ENCODE measurements around the gene SLC29A1.

SLC29A1 gene

DNA sequence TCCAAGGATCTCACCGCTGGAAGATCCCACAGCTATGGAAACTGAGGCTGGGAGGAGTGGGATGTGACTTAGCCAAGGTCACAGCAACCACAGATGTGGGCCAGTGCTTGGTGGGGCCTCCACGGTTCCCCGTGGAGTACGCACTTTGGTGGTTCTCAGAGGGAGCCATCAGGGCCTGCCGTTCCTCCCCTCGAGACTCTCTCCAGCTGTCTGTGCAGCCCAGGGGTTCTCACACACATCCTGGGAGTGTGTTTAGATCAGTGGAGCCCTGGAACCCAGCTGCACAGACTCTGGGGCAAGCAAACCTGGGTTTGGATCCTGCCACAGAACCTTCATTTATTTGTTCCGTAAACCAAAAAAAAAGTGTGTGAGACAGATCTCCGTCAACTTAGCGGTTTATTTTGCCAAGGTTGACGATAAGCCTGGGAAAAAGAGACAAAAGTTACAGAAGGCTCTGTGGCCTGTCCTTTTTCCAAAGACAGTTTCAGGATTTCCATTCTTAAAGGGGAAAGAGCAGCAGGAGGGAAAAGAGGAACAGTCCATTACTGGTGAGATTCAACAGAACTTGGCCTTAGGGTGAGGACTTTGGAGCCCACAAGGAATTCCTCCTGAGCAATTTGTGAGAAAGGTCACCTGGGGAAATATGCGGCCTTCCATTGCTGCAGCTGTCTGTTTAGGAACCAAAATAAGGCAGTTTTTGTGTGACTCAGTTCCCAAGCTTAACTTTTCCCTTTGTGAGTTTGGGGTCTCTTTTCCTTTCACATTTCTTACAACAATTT lies 20.2 kb upstream of the SLC29A1 start:
- H3K9me3 Mint-ChIP-seq = no peaks in the 10 kb centered on the region
- ATAC-seq (ENCODE audit: low read depth) = no peak
- peaks cover 4% of the 10 kb centered on the region for H3K27me3 Mint-ChIP-seq
- H3K4me3 Mint-ChIP-seq = no peak overlapping the region
- H3K4me1 Mint-ChIP-seq = no peaks in the 10 kb centered on the region
- no peak for DNase-seq (ENCODE audit: low spot score in 2 of 2)
- no peaks in the 10 kb centered on the region for H3K36me3 Mint-ChIP-seq
- H3K27ac Mint-ChIP-seq = no peak overlapping the region

DNA sequence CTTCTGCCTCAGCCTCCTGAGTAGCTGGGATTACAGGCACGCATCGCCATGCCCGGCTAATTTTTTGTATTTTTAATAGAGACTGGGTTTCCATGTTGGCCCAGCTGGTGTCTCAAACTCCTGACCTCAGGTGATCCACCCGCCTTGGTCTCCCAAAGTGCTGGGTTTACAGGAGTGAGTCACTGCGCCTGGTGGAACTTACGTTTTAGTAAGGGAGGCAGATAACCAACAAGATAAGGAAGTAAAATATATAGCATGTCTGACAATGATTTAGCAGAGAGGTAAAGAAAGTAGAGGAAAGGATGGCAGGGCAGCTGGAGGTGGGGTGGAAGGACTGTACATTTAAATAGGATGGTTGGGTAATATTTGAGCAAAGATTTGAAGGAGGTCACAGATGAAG lies 19.4 kb upstream of the SLC29A1 start:
- ATAC-seq (ENCODE audit: low read depth) (no peak), DNase-seq (ENCODE audit: low spot score in 2 of 2) (no peak)
- no peaks in the 10 kb centered on the region for H3K9me3 Mint-ChIP-seq
- H3K4me1 Mint-ChIP-seq = no peaks in the 10 kb centered on the region
- no peaks in the 10 kb centered on the region for H3K36me3 Mint-ChIP-seq
- no peak overlapping the region for H3K4me3 Mint-ChIP-seq
- no peak overlapping the region for H3K27ac Mint-ChIP-seq
- peaks cover 3% of the 10 kb centered on the region for H3K27me3 Mint-ChIP-seq

DNA sequence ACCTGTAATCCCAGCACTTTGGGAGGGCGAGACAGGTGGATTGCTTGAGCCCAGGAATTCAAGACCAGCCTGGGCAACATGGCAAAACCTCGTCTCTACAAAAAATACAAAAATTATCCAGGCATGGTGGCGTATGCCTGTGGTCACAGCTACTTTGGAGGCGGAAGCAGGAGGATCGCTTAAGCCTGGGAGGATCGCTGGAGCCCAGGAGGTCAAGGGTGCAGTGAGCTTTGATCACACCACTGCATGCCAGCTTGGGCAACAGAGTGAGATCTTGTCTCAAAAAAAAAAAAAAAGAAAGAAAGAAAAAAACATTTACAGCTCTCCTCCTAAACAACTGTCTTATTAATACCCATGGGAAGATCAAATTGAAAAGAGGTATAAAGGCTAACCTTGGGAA lies 15.4 kb upstream of the SLC29A1 start:
- DNase-seq (ENCODE audit: low spot score in 2 of 2) = no peak
- ATAC-seq (ENCODE audit: low read depth) = no peak
- Mint-ChIP-seq H3K9me3 (no peaks in the 10 kb centered on the region), H3K36me3 (no peaks in the 10 kb centered on the region), H3K4me1 (no peaks in the 10 kb centered on the region), H3K4me3 (no peak overlapping the region), H3K27me3 (peaks cover 3% of the 10 kb centered on the region), H3K27ac (no peak overlapping the region)

DNA sequence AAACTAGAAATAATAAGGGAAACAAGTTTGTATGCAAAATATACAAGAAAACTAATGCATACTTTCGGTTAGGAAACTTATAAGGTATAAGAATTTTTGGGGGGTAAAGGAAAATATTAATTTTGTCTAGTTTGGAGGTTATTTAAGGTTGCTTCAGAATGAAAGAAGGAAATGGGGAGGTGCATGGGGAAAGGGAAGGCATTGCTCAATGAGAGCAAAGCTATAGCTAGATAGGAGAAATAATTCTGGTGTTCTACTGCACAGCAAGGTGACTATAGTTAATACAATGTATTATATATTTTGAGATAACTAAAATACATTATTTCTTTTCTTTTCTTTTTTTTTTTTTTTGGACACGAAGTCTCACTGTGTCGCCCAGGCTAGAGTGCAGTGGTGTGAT lies 12.1 kb upstream of the SLC29A1 start:
- Mint-ChIP-seq H3K36me3 (no peaks in the 10 kb centered on the region), H3K4me3 (no peak overlapping the region), H3K27me3 (peaks cover 2% of the 10 kb centered on the region), H3K4me1 (no peaks in the 10 kb centered on the region), H3K9me3 (no peaks in the 10 kb centered on the region), H3K27ac (no peak overlapping the region)
- DNase-seq (ENCODE audit: low spot score in 2 of 2) (no peak), ATAC-seq (ENCODE audit: low read depth) (no peak)

DNA sequence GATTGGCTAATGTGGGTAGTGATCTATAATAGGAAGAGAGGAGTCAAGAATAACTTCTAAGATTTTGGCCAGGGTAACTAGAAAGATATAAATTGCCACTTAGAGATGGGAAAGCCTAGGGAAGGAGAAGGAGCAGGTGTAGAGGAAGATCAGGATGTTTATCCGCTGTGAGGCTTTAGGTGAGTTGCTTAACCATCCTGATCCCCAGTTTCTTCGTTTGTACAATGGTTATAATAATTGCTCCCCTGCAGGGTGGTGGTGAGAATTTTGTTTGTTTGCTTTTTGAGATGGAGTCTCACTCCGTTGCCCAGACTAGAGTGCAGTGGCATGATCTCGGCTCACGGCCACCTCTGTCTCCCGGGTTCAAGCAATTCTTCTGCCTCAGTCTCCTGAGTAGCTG lies 9.1 kb upstream of the SLC29A1 start:
- DNase-seq (ENCODE audit: low spot score in 2 of 2) (no peak), ATAC-seq (ENCODE audit: low read depth) (no peak)
- Mint-ChIP-seq H3K36me3 (no peaks in the 10 kb centered on the region), H3K9me3 (no peaks in the 10 kb centered on the region), H3K27me3 (peaks cover 2% of the 10 kb centered on the region), H3K4me3 (no peak overlapping the region), H3K4me1 (peaks cover 7% of the 10 kb centered on the region), H3K27ac (no peak overlapping the region)

DNA sequence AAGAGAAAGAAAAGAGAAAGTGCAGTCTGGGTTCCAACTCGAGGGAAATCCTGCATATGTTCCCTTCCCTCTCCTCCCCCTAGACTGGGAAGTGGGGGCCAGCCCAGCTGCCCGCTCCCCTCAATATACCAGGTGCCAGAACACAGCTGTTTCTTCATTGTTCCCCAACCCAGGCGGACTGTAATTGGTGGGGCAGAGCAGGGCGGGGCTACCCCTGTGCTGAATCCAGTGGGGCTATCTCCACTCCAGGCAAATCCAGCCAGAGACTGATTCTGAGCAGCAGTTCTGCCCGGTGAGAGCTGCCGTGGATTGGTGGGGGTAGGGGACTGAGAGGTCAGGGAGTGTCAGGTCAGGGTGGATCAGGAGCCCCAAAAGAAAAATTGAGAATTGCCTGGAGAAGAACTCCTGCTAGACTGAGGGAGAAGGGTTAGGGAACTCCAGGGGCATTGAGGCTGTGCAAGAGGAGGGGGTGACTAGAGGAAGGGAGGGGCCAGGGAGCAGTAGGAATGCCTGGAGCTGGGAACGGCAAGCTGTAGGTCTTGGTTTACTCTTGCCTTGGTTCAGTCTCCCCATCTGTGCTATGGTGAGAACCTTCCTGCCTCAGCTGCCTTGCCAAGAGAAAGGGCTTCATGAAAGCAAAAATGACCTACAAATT lies 6.6 kb upstream of the SLC29A1 start, which contains the start of gene MYMX:
MYMX (plus strand) TSS at position 250 of the 655 bp plus-strand sequence. CDS start 546 bp downstream, outside the sequence.
- Mint-ChIP-seq H3K4me1 (peaks cover 14% of the 10 kb centered on the region), H3K36me3 (no peaks in the 10 kb centered on the region), H3K9me3 (no peaks in the 10 kb centered on the region), H3K27ac (no peak within 1 kb of the TSS), H3K27me3 (no peaks in the 10 kb centered on the region), H3K4me3 (no peak within 1 kb of the TSS)
- ATAC-seq (ENCODE audit: low read depth) (no peak), DNase-seq (ENCODE audit: low spot score in 2 of 2) (no peak)

DNA sequence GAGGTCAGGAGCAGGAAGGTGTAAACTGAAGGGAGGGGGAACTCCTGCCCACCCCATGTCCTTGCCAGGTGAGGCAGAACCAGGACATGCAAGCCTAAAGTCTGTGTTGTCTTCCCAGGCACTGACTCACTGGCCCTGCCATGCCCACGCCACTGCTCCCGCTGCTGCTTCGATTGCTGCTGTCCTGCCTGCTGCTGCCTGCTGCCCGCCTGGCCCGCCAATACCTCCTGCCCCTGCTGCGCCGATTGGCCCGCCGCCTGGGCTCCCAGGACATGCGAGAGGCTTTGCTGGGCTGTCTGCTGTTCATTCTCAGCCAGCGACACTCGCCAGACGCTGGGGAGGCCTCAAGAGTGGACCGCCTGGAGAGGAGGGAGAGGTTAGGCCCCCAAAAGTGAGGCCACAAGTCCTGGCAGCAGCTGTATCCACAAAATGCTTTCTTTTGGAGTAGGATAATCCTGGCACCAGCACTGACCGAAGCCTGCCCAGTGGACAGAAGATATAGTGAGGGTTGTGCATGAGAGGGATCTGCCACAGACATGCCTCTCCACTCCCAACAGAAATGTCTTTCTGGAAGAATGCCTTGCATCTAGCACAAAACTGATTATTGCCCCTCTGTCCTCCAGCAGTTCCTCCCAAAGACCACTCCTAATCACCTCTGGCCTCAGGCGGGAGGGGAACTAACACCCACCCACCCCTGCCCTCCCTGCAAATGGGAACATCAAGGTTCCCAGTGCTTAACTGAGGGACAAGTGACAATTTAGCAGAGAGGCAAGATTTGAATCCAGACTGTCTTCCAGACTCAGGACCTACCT lies 5.9 kb upstream of the SLC29A1 start:
- Mint-ChIP-seq H3K36me3 (no peaks in the 10 kb centered on the region), H3K4me3 (no peak overlapping the region), H3K27ac (no peak overlapping the region), H3K4me1 (peaks cover 16% of the 10 kb centered on the region), H3K9me3 (no peaks in the 10 kb centered on the region), H3K27me3 (no peaks in the 10 kb centered on the region)
- no peak for ATAC-seq (ENCODE audit: low read depth)
- DNase-seq (ENCODE audit: low spot score in 2 of 2) = no peak

DNA sequence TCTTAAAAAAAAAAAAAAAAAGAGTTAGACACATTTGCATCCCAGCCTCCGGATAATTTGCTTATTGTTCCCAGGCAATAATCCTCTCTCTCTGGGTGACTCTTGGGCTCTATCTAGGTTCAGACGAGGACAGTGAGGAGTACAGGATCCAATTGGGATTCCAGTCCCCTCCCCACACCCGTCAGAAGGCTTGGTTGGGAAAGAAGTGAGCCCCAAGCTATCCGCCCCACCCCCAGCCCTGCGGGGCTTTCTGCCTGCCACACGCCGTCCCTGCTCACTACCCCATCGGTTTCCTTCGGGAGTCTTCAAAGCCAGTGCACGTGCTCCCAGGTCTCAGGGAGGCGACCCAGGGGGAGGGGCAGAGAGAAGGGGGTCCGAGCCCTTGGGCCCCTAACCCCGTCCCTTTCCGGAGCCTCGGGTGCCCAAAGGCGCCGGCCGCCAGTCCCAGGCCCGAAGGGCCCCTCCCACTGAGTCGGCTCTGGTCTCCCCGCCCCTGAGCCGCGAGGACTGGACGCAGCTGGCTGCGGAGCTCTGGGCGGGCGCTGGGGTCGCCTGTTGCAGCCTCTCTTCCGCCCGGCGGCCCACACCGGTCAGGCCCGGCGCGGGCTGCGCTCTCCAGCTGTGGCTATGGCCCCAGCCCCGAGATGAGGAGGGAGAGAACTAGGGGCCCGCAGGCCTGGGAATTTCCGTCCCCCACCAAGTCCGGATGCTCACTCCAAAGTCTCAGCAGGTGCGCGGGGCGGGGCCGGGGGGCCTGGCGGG lies 4.2 kb upstream of the SLC29A1 start:
- no peaks in the 10 kb centered on the region for H3K36me3 Mint-ChIP-seq
- ATAC-seq (ENCODE audit: low read depth) (peak; percentile 14), DNase-seq (ENCODE audit: low spot score in 2 of 2) (peak in 1 of 2 donors; percentile 42)
- no peaks in the 10 kb centered on the region for H3K27me3 Mint-ChIP-seq
- H3K4me1 Mint-ChIP-seq = peaks cover 26% of the 10 kb centered on the region
- peak overlapping the region; percentile 84 for H3K4me3 Mint-ChIP-seq
- no peak overlapping the region for H3K27ac Mint-ChIP-seq
- no peaks in the 10 kb centered on the region for H3K9me3 Mint-ChIP-seq

DNA sequence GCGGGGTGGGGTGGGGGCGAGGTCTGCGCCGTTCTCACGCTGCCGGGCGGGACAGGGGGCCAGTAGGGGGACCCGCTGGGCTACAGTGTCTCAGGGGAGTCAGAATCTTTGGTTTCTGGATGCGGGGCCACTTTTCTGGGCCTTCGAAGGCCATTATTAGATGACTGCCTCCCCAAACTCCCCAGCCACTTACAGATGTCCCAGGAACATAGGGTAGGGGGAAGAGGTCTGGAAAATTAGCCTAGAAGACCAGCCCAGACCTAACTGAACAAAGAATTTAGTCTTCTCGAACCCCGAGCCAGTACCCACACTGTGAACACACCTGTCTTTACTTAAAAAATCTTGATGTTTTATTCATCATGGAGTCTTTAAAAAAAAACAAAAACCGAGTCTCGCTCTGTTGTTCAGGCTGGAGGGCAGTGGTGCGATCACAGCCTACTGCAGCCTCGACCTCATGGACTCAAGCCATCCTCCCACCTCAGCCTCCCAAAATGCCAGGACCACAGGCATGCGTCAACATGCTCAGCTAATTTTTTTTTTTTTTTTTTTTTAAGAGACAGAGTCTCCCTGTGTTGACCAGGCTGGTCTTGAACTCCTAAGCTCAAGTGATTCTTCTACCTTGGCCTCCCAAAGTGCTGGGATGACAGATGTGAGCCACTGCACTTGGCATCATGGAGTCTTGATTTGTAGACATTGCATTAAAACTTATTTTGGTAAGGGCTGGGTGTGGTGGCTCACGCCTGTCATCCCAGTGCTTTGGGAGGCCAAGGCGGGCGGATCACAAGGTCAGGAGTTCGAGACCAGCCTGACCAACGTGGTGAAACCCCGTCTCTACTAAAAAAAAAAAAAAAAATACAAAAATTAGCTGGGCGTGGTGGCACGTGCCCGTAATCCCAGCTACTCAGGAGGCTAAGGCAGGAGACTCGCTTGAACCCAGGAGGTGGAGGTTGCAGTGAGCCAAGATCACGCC lies 3.3 kb upstream of the SLC29A1 start:
- Mint-ChIP-seq H3K27ac (no peak overlapping the region), H3K4me1 (peaks cover 30% of the 10 kb centered on the region), H3K4me3 (peak overlapping the region; percentile 84), H3K9me3 (no peaks in the 10 kb centered on the region), H3K36me3 (no peaks in the 10 kb centered on the region), H3K27me3 (no peaks in the 10 kb centered on the region)
- DNase-seq (ENCODE audit: low spot score in 2 of 2) = no peak
- no peak for ATAC-seq (ENCODE audit: low read depth)

DNA sequence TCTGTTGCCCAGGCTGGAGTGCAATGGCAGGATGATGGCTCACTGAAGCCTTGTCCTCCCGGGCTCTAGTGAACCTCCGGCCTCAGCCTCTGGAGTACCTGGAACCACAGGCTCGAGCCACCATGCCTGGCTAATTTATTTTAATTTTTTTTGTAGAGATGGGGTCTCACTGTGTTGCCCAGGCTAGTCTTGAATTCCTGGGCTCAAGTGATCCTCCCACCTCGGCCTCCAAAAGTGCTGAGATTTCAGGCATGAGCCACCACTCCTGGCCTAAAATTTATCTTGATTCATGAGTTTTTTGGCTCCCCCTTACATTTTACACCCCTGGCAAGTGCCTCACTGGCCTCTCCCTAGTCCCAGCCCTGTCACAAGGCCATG lies 2.5 kb upstream of the SLC29A1 start:
- H3K36me3 Mint-ChIP-seq = no peaks in the 10 kb centered on the region
- no peak overlapping the region for H3K27ac Mint-ChIP-seq
- no peaks in the 10 kb centered on the region for H3K27me3 Mint-ChIP-seq
- ATAC-seq (ENCODE audit: low read depth) (no peak), DNase-seq (ENCODE audit: low spot score in 2 of 2) (no peak)
- H3K9me3 Mint-ChIP-seq = no peaks in the 10 kb centered on the region
- H3K4me3 Mint-ChIP-seq = peak overlapping the region; percentile 21
- H3K4me1 Mint-ChIP-seq = peaks cover 30% of the 10 kb centered on the region

DNA sequence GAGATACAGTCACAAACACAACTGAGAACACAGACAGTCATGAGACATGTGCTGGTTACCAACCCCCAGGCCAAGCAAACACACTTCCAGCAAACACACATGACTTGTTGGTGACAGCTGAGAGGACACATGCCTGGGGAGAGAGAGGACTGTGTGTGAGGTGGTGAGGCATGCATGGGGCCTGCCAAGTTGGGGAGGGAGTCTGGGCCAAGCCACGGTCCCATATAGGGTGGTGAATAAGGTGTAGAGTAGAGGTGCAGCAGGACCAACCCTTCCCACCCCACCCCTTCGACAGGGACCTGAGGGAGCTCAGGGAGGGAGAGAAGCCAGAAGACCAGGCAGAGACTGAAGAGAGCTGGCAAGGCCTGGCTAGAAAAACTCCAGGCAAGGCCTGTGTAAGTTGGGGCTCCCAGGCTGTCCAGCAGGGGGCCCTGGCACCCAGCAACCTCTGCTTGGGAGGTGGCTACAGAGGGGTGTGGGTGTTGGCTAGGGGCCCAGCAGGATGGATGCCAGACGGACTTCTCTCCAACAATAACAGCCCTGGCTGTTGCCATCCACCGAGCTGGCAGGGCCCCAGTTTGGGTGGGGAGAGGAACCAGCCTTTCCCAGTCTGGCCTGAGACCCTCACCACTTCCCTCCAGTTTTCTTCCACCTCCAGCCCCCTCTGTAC lies 2.0 kb upstream of the SLC29A1 start:
- H3K27ac Mint-ChIP-seq = no peak overlapping the region
- H3K9me3 Mint-ChIP-seq = no peaks in the 10 kb centered on the region
- peak; percentile 64 to 68 for DNase-seq (ENCODE audit: low spot score in 2 of 2)
- peak; percentile 61 for ATAC-seq (ENCODE audit: low read depth)
- peak overlapping the region; percentile 21 for H3K4me3 Mint-ChIP-seq
- peaks cover 30% of the 10 kb centered on the region for H3K4me1 Mint-ChIP-seq
- no peaks in the 10 kb centered on the region for H3K36me3 Mint-ChIP-seq
- no peaks in the 10 kb centered on the region for H3K27me3 Mint-ChIP-seq

DNA sequence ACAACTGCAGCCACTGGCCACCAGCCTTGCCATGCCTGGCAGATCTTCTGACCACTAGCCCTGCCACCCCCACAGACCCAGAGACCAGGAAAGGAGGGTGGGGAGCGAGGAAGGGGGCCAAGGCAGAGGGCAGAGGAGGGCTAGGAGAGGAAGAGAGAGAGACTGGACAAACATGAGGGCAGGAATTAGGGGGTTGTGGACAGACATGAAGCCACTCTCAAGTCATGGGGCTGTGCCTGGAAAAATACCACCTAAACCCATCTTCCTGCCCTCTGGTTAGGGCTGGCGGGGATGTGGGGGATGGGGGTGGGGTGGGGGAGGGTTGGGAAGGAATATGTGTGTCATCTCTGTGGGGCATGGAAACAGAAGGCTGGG lies 1.4 kb upstream of the SLC29A1 start:
- Mint-ChIP-seq H3K4me1 (peaks cover 30% of the 10 kb centered on the region), H3K27ac (no peak overlapping the region), H3K9me3 (no peaks in the 10 kb centered on the region), H3K27me3 (no peaks in the 10 kb centered on the region), H3K36me3 (no peaks in the 10 kb centered on the region), H3K4me3 (no peak overlapping the region)
- ATAC-seq (ENCODE audit: low read depth) (no peak), DNase-seq (ENCODE audit: low spot score in 2 of 2) (no peak)

Measured in memory B cell (primary cell).